Retina (tissue), 1 donor: ENCODE results near the gene MAGI2.
"Not testable (repeated sequence)": the region's sequence is repeated elsewhere in the genome, so short reads cannot be mapped to it uniquely, and the experiment has no call there.

Experiments used
- DNase-seq: peaks from one replicate; pipeline ENCODE4 v3.0.0-alpha.2; 2016

MAGI2 gene

GRCh38 chr7:79442766-79443165 is 10.7 kb downstream of the MAGI2 start:
- not testable (repeated sequence) for DNase-seq

GRCh38 chr7:79436378-79436777 is 17.1 kb downstream of the MAGI2 start:
- DNase-seq, result no peak

- no peak for DNase-seq
Measured at GRCh38 chr7:79434867-79435266, 18.6 kb downstream of the MAGI2 start.

GRCh38 chr7:79434098-79434497 is 19.4 kb downstream of the MAGI2 start:
- no peak for DNase-seq

GRCh38 chr7:79430391-79430790 is 23.1 kb downstream of the MAGI2 start:
- DNase-seq, result no peak

GRCh38 chr7:79425665-79426064 is 27.8 kb downstream of the MAGI2 start:
- DNase-seq, result no peak

GRCh38 chr7:79421751-79422150 is 31.7 kb downstream of the MAGI2 start:
- no peak for DNase-seq

- DNase-seq, result no peak
Measured at GRCh38 chr7:79420464-79420863, 33.0 kb downstream of the MAGI2 start.

GRCh38 chr7:79414910-79415309 is 38.6 kb downstream of the MAGI2 start:
- no peak for DNase-seq

GRCh38 chr7:79412915-79413314 is 40.6 kb downstream of the MAGI2 start:
- no peak for DNase-seq

GRCh38 chr7:79412438-79412837 is 41.0 kb downstream of the MAGI2 start:
- DNase-seq, result no peak

GRCh38 chr7:79410345-79410744 is 43.1 kb downstream of the MAGI2 start:
- DNase-seq, result no peak

- DNase-seq, result no peak
Measured at GRCh38 chr7:79407351-79407750, 46.1 kb downstream of the MAGI2 start.

- DNase-seq, result no peak
Measured at GRCh38 chr7:79406371-79406770, 47.1 kb downstream of the MAGI2 start.

- no peak for DNase-seq
Measured at GRCh38 chr7:79405368-79405767, 48.1 kb downstream of the MAGI2 start.

- no peak for DNase-seq
Measured at GRCh38 chr7:79403879-79404278, 49.6 kb downstream of the MAGI2 start.

- no peak for DNase-seq
Measured at GRCh38 chr7:79403451-79403850, 50.0 kb downstream of the MAGI2 start.

- no peak for DNase-seq
Measured at GRCh38 chr7:79401254-79401653, 52.2 kb downstream of the MAGI2 start.

GRCh38 chr7:79400222-79400621 is 53.2 kb downstream of the MAGI2 start:
- DNase-seq, result no peak

GRCh38 chr7:79398138-79398749 is 55.2 kb downstream of the MAGI2 start:
- peak; percentile 68 for DNase-seq

- no peak for DNase-seq
Measured at GRCh38 chr7:79386688-79387422, 66.6 kb downstream of the MAGI2 start.

- DNase-seq, result no peak
Measured at GRCh38 chr7:79381921-79382320, 71.5 kb downstream of the MAGI2 start.

- no peak for DNase-seq
Measured at GRCh38 chr7:79377097-79377496, 76.4 kb downstream of the MAGI2 start.

GRCh38 chr7:79376299-79377025 is 77.0 kb downstream of the MAGI2 start:
- DNase-seq, result peak; percentile 15
